HG02943 (cell line): ENCODE results near the gene BTBD9.
"Not testable (repeated sequence)": the region's sequence is repeated elsewhere in the genome, so short reads cannot be mapped to it uniquely, and the experiment has no call there.

Source experiments
- ATAC-seq: cut with Tn5 transposase; IDR thresholded peaks from one replicate; pipeline ENCODE4 v1.9.1; 2021; ENCODE audit warnings: mild to moderate bottlenecking, low read depth, moderate library complexity; ENCODE audit not compliant: unreplicated experiment

BTBD9 gene

GRCh38 chr6:38354037-38354381 lies 285.7 kb downstream of the BTBD9 start:
- ATAC-seq: no peak

DNA sequence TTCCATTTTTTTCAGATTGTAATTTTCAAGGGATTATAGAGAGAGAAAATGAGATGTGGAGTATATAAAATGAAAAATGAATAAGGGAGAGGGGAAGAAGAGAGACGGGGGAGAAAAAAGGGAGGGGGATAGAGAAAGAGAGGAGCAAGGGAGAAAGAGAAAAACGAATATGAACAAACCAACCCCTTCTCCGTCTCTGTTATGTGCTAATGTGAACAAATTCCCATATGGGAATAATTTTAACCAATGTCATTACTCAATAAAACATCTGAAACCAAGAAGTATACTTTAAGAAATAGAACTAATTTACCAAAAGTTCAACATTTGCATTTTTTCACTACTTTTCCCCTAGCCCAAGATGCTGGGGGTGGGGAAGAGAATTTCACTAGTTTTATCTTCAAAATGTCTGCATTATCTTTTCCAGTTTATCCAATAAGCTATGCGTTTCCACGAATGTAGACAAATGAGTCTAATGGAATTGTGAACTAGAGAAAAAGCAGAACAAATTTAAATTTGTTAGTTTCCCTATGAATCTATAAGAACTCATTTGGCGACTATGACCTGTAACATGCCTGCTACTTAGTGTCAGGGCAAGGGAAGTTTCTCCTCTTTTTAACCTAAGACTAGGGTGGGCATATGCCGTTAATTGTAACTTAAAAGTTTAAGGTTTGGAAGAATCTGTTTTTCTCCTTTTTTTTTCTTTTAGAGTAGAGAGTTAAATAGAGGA lies 286.3 kb downstream of the BTBD9 start:
- ATAC-seq: no peak

DNA sequence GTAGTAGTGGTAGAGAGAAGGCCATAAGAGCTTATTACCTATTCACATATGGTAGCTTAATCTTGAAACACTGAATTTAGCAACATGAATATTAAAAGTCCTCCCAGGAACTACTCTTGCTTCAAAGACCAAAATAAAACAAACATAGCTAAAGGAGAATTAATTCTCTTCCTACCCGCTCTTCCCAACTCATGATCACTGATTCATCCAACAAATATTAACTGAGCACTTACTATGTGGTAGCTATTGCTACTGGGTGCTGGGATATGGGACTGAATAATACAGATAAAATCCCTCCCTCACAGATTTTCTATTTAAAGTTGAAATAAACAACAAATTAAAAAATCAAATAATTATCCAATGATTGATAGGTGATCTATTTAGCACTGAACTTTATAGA lies 287.1 kb downstream of the BTBD9 start:
- no peak for ATAC-seq

DNA sequence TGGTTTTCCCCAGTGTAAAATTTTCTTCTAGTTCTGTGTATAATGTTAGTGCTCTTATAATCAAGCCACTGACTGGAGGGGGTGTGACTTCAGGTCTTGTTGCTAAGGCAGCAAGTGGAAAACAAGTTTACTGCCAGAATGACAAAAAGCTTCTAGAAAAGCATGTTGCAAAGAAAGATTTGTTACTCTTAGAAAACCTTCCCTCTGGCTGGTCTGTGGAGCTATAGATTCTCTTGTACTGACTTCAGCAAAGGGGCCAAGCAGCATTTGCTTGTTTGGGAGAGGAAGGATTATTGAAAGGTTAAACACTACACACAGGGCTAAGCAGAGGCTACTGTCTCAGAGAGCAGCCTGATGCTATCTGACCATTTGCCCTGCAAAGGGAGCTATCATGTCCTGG lies 288.8 kb downstream of the BTBD9 start:
- ATAC-seq: no peak

- no peak for ATAC-seq
Measured at GRCh38 chr6:38350220-38350619, 289.5 kb downstream of the BTBD9 start.

DNA sequence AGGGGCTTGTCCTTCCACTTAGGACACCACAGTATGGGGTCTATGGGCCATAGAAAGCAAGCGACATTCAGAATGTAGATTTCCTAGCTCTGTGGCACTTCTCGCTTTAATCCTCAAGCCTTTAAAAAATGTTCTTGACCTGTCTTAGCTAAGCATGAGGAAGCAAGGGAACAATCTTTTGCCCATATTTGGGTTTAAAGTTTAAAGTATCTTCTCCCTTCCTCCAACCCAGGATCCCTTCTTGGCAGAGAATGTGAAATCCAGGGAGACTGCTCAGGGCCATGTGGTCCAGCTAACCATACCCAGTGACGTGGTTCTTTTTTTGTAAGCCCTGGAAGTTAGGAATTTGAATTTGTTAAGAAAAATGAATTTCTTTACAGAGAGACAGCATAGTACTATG lies 289.9 kb downstream of the BTBD9 start:
- no peak for ATAC-seq

GRCh38 chr6:38349221-38349620 lies 290.5 kb downstream of the BTBD9 start:
- ATAC-seq: no peak

- no peak for ATAC-seq
Measured at GRCh38 chr6:38348371-38348770, 291.4 kb downstream of the BTBD9 start.

- not testable (repeated sequence) for ATAC-seq
Measured at GRCh38 chr6:38347829-38348228, 291.9 kb downstream of the BTBD9 start.

- ATAC-seq: no peak
Measured at GRCh38 chr6:38346291-38347079, 293.2 kb downstream of the BTBD9 start.

DNA sequence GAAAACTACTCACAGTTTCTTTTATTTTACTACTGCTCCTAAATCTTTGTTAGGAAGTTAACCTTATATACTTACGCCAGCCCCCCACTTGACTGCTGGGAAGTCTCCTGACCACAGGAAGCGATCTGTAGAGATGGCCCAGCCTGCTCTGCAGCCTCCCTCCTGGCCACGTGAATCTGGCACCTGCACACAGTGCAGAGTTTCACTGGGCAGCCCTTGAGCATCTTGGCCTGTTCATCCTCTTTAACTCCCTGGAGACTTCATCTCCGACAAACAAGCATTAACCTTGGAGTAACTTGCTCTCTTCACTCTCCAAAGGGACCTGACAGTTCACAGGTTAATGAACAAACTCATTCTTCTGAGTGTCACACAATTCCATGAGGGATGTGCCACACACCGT lies 294.1 kb downstream of the BTBD9 start:
- ATAC-seq: no peak

GRCh38 chr6:38341496-38341895 lies 298.2 kb downstream of the BTBD9 start:
- ATAC-seq: no peak

DNA sequence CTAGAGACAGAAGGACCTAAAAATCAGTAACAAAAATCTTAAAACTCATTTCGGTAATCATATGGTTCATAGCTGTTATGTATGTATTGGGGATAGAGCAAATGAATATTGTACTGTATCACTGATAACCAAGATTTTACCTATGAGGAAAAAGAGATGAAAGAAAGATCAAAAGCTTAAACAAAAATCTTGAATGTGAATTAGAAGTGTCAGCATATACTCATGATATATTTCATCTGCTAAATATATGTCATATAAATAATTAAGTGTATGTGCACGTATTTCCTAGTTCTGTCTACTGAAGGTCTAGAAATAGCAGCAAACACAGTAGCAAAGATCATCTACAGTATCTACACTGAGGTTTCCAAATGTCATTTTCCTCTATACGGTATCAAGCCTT lies 299.8 kb downstream of the BTBD9 start:
- no peak for ATAC-seq

DNA sequence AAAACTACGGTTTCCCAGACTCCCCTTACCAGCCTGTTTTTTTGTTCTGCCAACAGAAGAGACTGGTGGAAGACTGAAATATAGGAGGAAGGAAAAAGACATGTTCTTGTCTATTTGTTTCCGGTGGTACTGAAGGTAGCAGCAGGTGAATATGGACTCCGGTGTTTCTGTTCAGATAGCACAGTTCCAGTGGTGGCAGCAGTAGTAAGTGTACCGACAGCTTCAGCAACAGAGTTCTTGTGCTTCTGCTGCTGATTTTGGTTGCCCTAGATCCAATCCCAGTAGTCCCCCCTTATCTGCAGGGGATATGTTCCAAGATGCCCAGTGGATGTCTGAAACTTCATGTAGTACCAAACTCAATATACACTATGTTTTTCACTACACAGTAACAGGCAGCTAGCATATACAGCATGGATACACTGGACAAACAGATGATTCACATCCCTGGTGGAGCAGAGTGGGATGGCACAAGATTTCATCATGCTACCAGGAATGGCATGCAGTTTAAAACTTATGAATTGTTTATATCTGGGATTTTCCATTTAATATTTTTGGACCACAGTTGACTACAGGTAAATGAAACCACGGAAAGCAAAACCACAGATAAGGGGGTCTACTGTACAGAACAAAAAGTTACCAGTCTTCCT lies 301.8 kb downstream of the BTBD9 start:
- ATAC-seq: no peak

- ATAC-seq: no peak
Measured at GRCh38 chr6:38336922-38337321, 302.8 kb downstream of the BTBD9 start.

DNA sequence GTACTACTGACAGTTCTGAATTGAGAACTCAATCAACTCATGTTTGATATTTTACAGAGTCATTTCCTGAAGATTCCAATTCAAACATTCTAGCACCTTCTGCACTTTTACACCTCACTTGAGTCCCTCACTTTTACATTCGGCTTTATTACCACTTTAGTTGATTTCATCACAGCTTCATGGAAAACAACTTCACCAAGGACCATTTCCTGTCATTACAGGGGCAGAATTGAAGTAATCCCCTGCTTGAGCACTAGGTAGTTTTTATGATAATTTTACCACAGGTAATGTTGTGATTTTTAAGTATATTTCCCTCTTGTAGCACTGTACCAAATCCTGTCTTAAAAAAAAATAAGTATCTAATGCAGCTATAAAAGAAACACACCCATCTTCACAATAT lies 312.9 kb downstream of the BTBD9 start:
- no peak for ATAC-seq

DNA sequence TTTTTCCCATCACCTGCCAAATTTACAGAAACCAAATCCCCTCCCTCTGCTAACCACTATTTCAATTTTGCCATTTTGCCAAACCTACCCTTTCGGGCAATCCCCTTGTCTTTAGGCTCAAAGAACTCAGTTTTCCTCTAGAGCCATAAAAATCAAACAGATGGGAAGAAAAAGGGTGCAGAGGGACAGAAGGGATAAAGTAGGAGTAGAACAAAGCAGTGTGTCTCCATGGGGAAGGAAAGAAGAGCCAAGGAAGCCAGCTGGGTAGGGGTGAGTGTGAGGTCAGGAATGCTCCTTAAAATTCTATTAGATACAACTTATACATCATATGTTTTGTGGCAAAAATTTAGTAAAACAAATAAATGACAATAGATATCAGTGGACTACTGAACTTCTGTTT lies 316.5 kb downstream of the BTBD9 start:
- ATAC-seq: no peak

DNA sequence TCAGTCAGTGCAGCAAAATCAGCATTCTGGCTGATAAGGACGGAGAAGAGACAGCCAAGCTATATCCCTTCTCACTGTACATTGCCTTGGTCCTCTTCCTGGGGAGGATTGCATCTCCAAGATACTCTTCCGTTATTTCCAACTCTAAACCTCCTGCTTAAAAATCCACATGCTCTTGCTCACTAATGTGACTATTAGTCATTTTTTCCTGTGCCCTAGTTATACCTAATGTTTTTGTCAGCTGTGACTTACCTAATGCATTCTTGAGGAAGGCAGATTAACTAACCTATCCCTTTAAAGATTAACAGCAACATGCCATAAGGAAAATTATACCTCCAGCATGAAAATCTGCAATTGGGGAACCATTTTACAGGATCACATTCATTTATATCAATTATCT lies 317.6 kb downstream of the BTBD9 start:
- no peak for ATAC-seq

GRCh38 chr6:38320843-38321242 lies 318.9 kb downstream of the BTBD9 start:
- ATAC-seq: no peak

GRCh38 chr6:38320358-38320757 lies 319.4 kb downstream of the BTBD9 start:
- no peak for ATAC-seq
